AG09319 (cell line): ENCODE results near the gene IFITM1.

Experiments used
- DNase-seq: peaks from one replicate; pipeline ENCODE4 v3.0.0-alpha.2; 2010; ENCODE audit warnings: low read depth; ENCODE audit errors: extremely low read depth
- TF ChIP-seq, protein P1 (sequence below): IDR thresholded peaks from 2 replicates; pipeline ENCODE4 v1.5.1; 2011; ENCODE audit warnings: low read depth, mild to moderate bottlenecking, inconsistent platforms, low read length, moderate library complexity

Gene IFITM1

GRCh38 chr11:279966-280705 is 33.7 kb upstream of the IFITM1 start:
- no peak for DNase-seq
- TF ChIP-seq, protein P1, sequence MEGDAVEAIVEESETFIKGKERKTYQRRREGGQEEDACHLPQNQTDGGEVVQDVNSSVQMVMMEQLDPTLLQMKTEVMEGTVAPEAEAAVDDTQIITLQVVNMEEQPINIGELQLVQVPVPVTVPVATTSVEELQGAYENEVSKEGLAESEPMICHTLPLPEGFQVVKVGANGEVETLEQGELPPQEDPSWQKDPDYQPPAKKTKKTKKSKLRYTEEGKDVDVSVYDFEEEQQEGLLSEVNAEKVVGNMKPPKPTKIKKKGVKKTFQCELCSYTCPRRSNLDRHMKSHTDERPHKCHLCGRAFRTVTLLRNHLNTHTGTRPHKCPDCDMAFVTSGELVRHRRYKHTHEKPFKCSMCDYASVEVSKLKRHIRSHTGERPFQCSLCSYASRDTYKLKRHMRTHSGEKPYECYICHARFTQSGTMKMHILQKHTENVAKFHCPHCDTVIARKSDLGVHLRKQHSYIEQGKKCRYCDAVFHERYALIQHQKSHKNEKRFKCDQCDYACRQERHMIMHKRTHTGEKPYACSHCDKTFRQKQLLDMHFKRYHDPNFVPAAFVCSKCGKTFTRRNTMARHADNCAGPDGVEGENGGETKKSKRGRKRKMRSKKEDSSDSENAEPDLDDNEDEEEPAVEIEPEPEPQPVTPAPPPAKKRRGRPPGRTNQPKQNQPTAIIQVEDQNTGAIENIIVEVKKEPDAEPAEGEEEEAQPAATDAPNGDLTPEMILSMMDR: no peak

DNA sequence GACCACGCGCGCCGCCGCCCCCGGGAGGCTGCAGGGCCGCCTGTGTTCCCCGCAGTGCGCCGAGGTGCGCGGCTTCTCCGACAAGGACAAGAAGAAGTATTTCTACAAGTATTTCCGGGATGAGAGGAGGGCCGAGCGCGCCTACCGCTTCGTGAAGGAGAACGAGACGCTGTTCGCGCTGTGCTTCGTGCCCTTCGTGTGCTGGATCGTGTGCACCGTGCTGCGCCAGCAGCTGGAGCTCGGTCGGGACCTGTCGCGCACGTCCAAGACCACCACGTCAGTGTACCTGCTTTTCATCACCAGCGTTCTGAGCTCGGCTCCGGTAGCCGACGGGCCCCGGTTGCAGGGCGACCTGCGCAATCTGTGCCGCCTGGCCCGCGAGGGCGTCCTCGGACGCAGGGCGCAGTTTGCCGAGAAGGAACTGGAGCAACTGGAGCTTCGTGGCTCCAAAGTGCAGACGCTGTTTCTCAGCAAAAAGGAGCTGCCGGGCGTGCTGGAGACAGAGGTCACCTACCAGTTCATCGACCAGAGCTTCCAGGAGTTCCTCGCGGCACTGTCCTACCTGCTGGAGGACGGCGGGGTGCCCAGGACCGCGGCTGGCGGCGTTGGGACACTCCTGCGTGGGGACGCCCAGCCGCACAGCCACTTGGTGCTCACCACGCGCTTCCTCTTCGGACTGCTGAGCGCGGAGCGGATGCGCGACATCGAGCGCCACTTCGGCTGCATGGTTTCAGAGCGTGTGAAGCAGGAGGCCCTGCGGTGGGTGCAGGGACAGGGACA is 32.9 kb upstream of the IFITM1 start:
- DNase-seq: no peak
- TF ChIP-seq, protein P1: no peak

GRCh38 chr11:281486-282161 is 32.2 kb upstream of the IFITM1 start:
- TF ChIP-seq, protein P1: no peak
- DNase-seq: no peak

GRCh38 chr11:282171-282570 is 31.7 kb upstream of the IFITM1 start:
- TF ChIP-seq, protein P1: no peak
- no peak for DNase-seq

DNA sequence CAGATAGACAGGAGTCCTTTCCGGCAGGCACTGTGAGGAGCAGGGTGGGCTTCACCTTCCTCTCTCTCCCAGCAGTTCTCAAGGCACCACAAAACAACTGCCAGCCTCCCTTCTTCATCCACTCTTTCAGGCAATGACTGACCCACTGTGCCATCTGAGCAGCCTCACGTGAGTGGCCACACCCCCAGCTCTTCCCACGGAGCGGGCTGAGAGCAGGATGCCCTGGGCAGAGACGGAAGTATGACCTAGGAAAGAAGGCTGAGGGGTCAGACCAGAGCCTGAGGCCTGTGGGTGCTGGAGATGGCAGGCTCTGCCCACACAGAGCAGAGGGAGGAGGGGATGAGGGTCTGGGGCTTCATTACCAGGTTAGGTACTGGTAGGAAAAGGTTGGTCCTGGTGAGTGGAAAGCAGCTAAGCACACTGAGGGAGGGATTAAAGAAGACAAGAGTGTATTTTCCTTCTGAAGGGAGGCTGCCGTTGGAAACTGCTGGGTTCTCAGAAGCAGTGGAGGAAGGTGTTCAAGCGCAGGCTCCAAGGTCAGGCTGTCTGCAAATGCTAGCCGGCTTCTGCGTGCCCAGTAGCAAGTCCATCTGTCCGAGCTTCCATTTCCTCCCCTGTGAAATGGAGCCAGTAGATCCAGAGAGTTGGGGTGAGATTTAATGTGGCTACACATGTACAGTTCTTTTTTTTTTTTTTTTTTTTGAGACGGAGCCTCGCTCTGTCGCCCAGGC is 31.0 kb upstream of the IFITM1 start:
- TF ChIP-seq, protein P1: no peak
- DNase-seq: no peak

DNA sequence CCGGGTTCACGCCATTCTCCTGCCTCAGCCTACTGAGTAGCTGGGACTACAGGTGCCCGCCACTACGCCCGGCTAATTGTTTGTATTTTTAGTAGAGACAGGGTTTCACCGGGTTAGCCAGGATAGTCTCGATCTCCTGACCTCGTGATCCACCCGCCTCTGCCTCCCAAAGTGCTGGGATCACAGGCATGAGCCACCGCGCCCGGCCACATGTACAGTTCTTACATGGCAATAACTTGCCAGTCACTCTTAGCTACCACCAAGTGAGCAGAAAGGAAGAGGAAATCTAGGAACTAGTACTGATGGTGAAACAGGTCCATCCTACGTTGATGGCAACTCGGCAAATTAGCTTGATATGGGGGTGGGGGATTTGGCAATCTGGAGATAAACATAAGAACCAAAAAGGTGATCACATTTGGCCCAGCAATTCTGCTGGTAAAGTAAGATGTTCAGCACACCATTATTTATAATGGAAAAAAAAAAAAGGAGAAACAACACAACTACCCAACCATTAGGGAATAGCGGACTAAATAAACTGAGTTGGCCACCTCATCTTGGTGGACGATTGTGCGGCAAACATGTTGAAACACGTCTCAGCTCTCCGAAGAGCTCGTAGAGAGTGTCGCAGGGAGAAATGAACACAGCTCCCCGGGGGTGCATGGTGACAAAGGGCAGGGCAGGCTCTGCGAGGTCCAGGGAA is 30.3 kb upstream of the IFITM1 start:
- no peak for DNase-seq
- TF ChIP-seq, protein P1: no peak
